ENCODE data around the gene FAM83F.
A peak's percentile ranks its signal among the peaks of the same experiment; 100 is the strongest.

Gene FAM83F

GRCh38 chr22:40044102-40044869 lies 49.5 kb downstream of the FAM83F start:
- TF ChIP-seq Cebpa-rat (IDR thresholded peaks at IDR 0.05) = no peak
- Histone ChIP-seq H3K9me3 (replicated peaks in 1 of 11) (no peaks in the 10 kb centered on the region), H3K27me3 (no peaks in the 10 kb centered on the region), H3K9ac (peak overlapping the region; percentile 85 to 93 (median 92)), H3K4me2 (peak overlapping the region; percentile 79 to 97 (median 94)), H3K27ac (peak overlapping the region; percentile 86 to 97 (median 94)), H3K4me3 (peak overlapping the region; percentile 78 to 95 (median 90)), H3K36me3 (no peaks in the 10 kb centered on the region), H4K20me1 (peaks cover 0 to 37% (median 11%) of the 10 kb centered on the region in 11 experiments; a peak in 11 of 22 replicates), H3K4me1 (peaks cover 51 to 78% (median 70%) of the 10 kb centered on the region in 10 experiments)

- H4K20me1 ChIP-seq = peaks cover 3 to 45% (median 19%) of the 10 kb centered on the region in 11 experiments; a peak in 13 of 22 replicates
- H3K27me3 ChIP-seq = no peaks in the 10 kb centered on the region
- H3K9ac ChIP-seq = peak overlapping the region; percentile 85 to 93 (median 92)
- H3K4me3 ChIP-seq = peak overlapping the region; percentile 78 to 95 (median 90)
- TF ChIP-seq Cebpa-rat (IDR thresholded peaks at IDR 0.05) = no peak
- H3K4me2 ChIP-seq = peak overlapping the region; percentile 86 to 97 (median 95)
- no peaks in the 10 kb centered on the region for H3K9me3 ChIP-seq (replicated peaks in 1 of 11)
- H3K27ac ChIP-seq = peak overlapping the region; percentile 73 to 97 (median 94)
- H3K36me3 ChIP-seq = no peaks in the 10 kb centered on the region
- H3K4me1 ChIP-seq = peaks cover 52 to 78% (median 72%) of the 10 kb centered on the region in 10 experiments
Observed at GRCh38 chr22:40044870-40045834, 50.4 kb downstream of the FAM83F start.

DNA sequence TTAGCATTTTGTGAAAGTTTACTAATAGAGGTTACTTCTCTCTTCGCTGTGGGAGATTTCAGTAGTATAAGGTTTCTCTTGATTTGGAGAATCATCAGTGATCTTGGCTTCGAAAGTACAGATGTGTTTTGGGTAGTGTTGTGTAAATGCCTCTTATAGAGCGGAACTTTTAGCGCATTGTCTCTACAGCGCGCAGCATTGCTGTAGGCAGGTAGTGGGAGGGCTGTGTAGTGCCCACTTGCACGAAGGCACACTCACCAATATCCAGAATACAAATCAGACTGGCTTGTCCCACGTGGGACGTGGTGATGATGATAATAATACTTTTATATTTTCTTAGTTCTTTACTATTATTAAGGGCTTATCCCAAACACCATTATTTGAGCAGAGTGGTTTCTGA lies 51.4 kb downstream of the FAM83F start:
- Histone ChIP-seq H3K9me3 (replicated peaks in 1 of 11) (no peaks in the 10 kb centered on the region), H3K36me3 (no peaks in the 10 kb centered on the region), H3K4me2 (peak overlapping the region; percentile 86 to 97 (median 95)), H3K27me3 (no peaks in the 10 kb centered on the region), H3K4me1 (peaks cover 52 to 78% (median 72%) of the 10 kb centered on the region in 10 experiments), H3K27ac (peak overlapping the region in 2 of 11 experiments; percentile 87 to 93; a peak in 4 of 22 replicates), H3K9ac (peak overlapping the region in 10 of 11 experiments; percentile 85 to 93 (median 92); a peak in 17 of 22 replicates), H4K20me1 (peaks cover 6 to 55% (median 29%) of the 10 kb centered on the region in 11 experiments; a peak in 14 of 22 replicates), H3K4me3 (peak overlapping the region; percentile 78 to 95 (median 90); a peak in 17 of 20 replicates)
- no peak for TF ChIP-seq Cebpa-rat (IDR thresholded peaks at IDR 0.05)

- H3K4me1 ChIP-seq = peaks cover 31 to 72% (median 56%) of the 10 kb centered on the region in 10 experiments
- H3K27me3 ChIP-seq = no peaks in the 10 kb centered on the region
- no peak overlapping the region for H3K4me3 ChIP-seq
- TF ChIP-seq Cebpa-rat (IDR thresholded peaks at IDR 0.05) = peak in 7 of 11 experiments; percentile 27 to 84 (median 58); a peak in 8 of 22 replicates
- H3K4me2 ChIP-seq = peak overlapping the region; percentile 54 to 81 (median 72)
- peak overlapping the region in 9 of 11 experiments; percentile 4 to 58 (median 31); a peak in 6 of 22 replicates for H3K9ac ChIP-seq
- no peaks in the 10 kb centered on the region for H3K36me3 ChIP-seq
- no peaks in the 10 kb centered on the region for H3K9me3 ChIP-seq (replicated peaks in 1 of 11)
- H4K20me1 ChIP-seq = peaks cover 15 to 97% (median 53%) of the 10 kb centered on the region in 11 experiments; a peak in 17 of 22 replicates
- H3K27ac ChIP-seq = peak overlapping the region in 9 of 11 experiments; percentile 27 to 73 (median 60); a peak in 16 of 22 replicates
Observed at GRCh38 chr22:40050258-40050657, 55.5 kb downstream of the FAM83F start.

DNA sequence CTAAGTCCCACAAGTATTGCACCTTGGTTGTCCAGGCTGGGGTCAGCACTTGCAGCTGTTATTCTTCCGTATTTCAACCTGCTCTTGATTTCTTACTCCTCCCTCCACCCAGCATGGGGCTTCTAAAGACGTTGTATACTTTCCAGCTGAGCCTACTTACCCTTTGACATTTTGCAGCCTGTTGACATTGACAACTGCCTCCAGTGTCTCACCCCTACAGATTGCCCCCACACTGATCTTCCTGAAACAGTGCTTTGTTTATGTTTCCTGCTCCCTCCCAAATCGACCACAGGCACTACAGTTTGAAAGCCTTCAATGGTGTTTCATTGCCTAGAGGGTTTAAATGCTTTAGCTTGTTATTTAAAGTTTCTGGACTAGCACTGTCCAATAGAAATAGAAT lies 56.6 kb downstream of the FAM83F start:
- peaks cover 15 to 100% (median 56%) of the 10 kb centered on the region in 11 experiments; a peak in 17 of 22 replicates for H4K20me1 ChIP-seq
- no peaks in the 10 kb centered on the region for H3K27me3 ChIP-seq
- H3K27ac ChIP-seq = peak overlapping the region in 9 of 11 experiments; percentile 27 to 73 (median 60); a peak in 15 of 22 replicates
- H3K4me2 ChIP-seq = peak overlapping the region; percentile 29 to 81 (median 72); a peak in 21 of 22 replicates
- H3K9me3 ChIP-seq (replicated peaks in 1 of 11) = no peaks in the 10 kb centered on the region
- H3K4me3 ChIP-seq = no peak overlapping the region
- peaks cover 25 to 63% (median 49%) of the 10 kb centered on the region in 10 experiments for H3K4me1 ChIP-seq
- no peak for TF ChIP-seq Cebpa-rat (IDR thresholded peaks at IDR 0.05)
- H3K9ac ChIP-seq = peak overlapping the region in 5 of 11 experiments; percentile 0 to 35 (median 21); a peak in 2 of 22 replicates
- no peaks in the 10 kb centered on the region for H3K36me3 ChIP-seq

GRCh38 chr22:40053460-40053859 lies 58.7 kb downstream of the FAM83F start:
- H3K4me1 ChIP-seq = peaks cover 24 to 62% (median 45%) of the 10 kb centered on the region in 10 experiments
- TF ChIP-seq Cebpa-rat (IDR thresholded peaks at IDR 0.05) = no peak

GRCh38 chr22:40054486-40054885 lies 59.7 kb downstream of the FAM83F start:
- Histone ChIP-seq H3K36me3 (no peaks in the 10 kb centered on the region), H3K9ac (no peak overlapping the region), H3K4me3 (no peak overlapping the region), H3K4me2 (no peak overlapping the region), H3K4me1 (peaks cover 21 to 52% (median 35%) of the 10 kb centered on the region in 10 experiments), H3K27ac (no peak overlapping the region), H4K20me1 (peaks cover 12 to 100% (median 52%) of the 10 kb centered on the region in 11 experiments; a peak in 17 of 22 replicates), H3K27me3 (no peaks in the 10 kb centered on the region), H3K9me3 (replicated peaks in 1 of 11) (no peaks in the 10 kb centered on the region)
- TF ChIP-seq Cebpa-rat (IDR thresholded peaks at IDR 0.05) = no peak

More at GRCh38 chr22:40053460-40053859, 58.7 kb downstream of the FAM83F start:
- H3K27ac ChIP-seq = no peak overlapping the region
- H3K4me3 ChIP-seq = no peak overlapping the region
- no peaks in the 10 kb centered on the region for H3K9me3 ChIP-seq (replicated peaks in 1 of 11)
- H3K9ac ChIP-seq = no peak overlapping the region
- no peaks in the 10 kb centered on the region for H3K36me3 ChIP-seq
- H3K27me3 ChIP-seq = no peaks in the 10 kb centered on the region
- H4K20me1 ChIP-seq = peaks cover 12 to 100% (median 51%) of the 10 kb centered on the region in 11 experiments; a peak in 17 of 22 replicates
- no peak overlapping the region for H3K4me2 ChIP-seq

- TF ChIP-seq Cebpa-rat (IDR thresholded peaks at IDR 0.05) = no peak
- Histone ChIP-seq H3K9me3 (replicated peaks in 1 of 11) (no peaks in the 10 kb centered on the region), H4K20me1 (peaks cover 12 to 100% (median 45%) of the 10 kb centered on the region in 11 experiments; a peak in 17 of 22 replicates), H3K27ac (no peak overlapping the region), H3K4me1 (peaks cover 12 to 44% (median 27%) of the 10 kb centered on the region in 10 experiments), H3K9ac (no peak overlapping the region), H3K4me3 (no peak overlapping the region), H3K36me3 (no peaks in the 10 kb centered on the region), H3K27me3 (no peaks in the 10 kb centered on the region), H3K4me2 (no peak overlapping the region)
Observed at GRCh38 chr22:40055143-40055883, 60.6 kb downstream of the FAM83F start.
